SK-N-DZ (cell line): ENCODE data around the gene ITPR3.
"Not testable (repeated sequence)": the region's sequence is repeated elsewhere in the genome, so short reads cannot be mapped to it uniquely, and the experiment has no call there.

Source experiments
- DNase-seq: peaks from one replicate; pipeline ENCODE4 v3.0.0-alpha.2; 2015; ENCODE audit warnings: low spot score

Gene ITPR3

DNA sequence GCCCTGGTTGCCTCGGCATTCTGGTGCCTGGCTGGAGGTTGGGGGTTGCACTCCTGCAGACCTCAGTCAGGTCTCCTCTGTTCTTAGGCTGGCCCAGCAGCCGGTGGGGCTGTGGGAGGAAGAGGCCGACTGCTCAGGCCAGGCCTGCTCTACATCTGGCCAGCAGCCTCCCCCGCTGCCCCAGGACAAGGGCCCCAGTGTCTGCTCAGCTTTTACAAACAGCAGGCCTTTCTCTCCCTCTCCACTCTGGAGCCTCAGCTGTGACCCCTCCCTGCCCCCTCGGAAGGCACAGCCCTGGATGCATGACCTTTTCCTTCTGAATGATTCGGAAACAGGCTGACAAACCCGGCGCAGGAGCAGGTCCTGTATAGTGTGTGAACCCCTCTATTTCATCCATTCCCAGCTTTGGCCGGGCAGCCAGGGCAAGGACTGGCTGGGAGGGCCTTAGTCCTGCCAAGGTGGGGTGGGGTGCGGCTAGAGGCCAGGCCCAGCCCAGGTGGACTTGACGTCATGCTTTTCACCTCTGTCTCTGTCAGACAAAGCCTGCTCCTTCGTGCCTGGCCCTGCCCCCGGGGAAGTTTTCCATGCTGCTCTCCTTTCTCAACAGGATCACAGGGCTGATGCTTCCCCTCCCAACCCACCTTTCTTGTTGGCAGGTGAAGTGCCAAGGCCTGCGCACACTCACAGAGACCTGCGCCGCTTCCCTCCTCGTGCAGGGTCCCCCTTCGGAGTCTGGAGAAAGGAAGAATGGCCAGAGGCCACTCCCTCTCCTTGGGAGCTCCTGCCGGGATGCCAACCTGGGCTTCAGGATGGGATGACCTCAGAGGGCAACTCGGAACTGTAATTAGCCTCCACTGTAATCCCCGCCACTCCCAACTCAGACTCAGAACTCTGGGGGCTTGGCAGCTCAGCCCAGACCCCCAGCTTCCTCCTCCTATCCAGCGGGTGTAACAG lies 10.1 kb upstream of the ITPR3 start:
- DNase-seq: no peak

DNA sequence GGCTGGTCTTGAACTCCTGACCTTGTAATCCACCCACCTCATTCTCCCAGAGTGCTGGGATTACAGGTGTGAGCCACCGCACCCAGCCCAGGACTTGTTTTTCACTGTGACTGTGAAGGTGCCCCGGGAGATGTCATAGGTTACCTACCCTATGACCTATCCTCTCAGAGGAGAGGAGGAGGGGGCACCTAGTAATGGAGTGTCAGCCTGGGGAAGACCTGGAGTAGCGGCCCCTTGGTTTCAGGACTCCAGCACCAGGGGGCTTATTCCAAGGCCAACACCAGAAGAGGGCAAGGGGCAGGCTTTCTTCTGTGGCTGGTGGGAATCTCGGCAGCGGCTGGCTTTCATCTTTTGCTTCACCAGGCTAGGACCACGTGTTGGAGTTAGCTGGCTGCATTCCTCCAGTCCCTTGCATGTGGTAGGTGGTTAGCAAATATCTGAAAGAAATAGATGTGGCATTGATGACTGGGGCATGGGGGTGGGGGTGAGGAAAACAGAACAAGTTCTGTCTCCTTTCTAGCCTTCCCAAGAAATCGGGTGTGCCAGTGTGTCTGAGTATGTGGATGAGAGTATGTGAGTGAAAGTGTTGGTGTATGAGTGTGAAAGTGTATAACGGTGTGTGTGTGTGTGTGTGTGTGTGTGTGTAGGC lies 7.9 kb upstream of the ITPR3 start:
- DNase-seq: no peak

DNA sequence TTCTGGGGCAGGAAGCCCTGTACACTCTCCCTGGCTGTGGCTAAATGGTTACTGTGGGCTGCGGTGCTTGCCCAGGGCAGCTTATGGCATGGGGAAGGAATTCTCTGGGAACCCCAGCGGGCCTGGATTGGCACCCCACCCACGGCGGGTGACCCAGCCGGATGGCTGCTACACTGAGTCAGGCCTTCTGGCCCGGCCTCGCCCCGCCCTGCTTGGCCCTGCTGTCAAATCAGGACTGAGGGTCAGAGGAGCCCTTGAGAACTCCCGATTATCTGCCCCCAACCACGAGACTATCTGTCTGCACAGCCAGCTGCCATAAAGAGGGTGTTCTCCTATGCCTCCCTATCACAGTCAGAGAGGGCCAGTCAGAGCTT lies 7.3 kb upstream of the ITPR3 start:
- DNase-seq: no peak

DNA sequence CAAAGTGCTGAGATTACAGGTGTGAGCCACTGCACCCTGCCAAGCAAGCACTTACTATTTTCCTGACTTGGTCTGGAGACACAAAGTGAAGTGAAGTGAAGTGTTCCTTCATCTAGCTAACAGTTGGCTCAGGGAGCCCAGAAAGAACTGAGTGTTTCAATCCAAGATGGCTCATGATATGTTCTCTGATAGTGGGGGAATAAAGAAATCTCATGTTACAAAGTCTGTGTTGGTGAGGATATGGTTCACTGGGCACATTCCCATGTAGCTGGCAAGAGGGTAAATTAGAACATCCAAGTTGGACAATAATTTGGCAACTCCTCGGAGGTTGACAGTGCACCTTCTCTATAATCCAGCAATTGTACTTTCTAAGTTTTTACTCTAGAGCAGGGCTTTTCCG lies 5.0 kb upstream of the ITPR3 start:
- DNase-seq: no peak

DNA sequence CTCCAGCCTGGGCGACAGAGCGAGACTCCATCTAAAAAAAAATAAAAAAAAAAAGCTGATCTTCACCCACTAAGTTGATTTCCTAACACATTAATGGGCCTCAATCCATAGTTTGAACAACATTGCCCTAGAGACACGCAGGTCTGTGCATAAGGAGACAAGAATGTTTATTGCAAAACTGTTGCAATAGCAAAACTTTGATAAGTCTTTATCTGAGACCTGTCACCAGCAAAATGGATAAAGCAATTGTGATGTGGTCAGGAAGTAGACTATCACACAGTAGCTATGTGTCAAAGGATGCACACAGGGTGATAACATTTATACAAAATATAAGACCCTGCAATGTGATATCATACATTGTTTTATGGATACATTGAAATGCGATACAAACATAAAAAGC lies 4.2 kb upstream of the ITPR3 start:
- DNase-seq: no peak

DNA sequence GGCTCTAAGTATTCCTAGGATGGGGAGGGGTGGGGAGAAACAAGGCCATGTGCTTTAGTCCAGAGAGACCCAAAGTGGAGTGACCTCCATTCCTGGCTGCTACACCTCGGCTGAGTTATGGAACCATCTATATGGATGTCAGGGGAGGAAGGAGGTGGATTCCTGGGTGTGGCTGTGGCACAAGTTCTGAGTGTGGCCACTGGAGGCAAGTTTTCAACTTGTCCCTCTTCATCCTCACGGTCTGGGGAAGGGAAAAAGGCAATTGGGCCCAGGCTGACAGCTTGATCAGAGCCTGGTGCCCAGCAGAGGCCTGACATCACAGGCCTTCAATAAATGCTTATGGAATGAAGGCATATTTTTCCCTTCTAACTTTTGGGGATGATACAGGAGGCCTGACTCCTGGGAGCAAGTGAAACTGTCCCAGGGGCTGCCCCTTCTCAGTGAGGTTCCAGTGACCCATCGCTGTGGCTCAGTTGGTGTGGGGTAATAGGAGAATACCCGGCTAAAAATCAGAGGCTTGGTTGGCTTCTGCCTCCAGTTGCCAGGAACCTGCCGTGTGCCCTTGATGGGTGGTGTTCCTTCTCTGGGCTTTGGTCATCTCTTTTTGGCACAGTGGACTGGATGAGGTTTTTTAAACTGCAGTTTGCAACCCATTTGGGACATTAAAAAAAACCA lies 1.8 kb upstream of the ITPR3 start:
- no peak for DNase-seq

DNA sequence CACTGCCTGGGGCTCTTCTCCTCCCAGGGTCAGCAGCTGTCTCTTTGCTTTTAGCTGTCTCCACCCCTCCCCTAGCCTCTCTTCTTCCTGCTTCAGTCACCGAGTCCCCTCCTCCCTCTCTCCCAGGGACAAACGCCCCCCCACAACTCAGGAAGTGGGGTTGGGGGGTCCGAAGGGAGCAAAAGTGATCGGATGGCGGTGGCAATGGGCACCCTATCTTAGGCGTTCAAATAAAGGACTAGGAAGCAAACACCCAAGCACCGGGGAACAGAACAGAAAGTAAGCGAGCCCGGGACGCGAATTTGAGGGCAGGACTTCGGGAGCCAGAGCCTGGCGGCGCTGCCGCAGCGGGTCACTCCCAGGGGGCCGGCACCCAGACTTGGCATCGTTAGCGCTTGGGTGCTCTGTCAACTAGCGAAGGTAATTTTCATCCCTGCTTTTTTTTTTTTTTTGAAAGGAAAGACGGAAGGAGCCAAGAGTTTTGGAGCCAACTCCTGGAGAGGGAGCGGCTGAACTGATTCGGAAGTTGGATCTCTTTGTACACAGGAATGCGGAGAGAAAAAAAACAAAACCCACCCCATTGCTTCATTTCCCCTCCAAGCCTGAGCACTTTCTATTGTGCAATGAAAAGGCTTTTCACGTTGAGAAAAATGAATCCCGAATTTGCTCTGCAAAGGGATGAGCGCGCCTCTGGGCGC lies 815 bp upstream of the ITPR3 start:
- no peak for DNase-seq

DNA sequence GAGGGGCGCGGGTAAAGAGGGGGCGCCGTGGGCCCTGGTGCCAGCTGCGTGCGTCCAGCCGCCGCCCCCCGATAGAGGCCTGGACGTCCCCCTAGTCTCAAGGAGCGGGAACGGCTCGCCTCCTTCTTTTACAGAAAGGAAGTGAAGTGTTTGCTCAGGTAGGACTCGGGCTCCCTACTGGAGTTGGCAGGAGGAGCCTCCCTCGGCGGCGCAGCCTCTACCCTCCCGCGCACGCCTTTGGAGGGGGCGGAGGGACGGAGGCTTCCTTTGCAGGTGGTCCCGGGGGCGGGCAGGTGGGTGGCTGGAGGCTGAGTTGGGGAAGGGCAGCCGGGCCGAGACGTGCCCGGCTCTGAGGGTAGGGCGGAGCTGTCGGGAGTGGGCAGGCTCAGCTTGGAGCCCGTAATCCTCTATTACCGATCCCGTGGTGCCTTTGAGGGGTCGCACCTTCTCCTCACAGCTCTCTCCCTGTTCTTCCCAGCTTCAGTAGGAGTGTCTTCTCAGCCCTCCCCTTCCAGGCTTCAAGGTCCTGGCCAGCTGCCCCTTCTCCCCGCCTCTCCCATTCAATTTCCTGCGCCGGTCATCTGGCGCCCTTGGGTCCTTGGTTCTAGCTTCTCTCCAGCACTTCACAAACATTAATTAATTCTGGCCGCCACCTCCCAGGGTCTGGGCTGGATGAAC lies 728 bp downstream of the ITPR3 start:
- DNase-seq: no peak

DNA sequence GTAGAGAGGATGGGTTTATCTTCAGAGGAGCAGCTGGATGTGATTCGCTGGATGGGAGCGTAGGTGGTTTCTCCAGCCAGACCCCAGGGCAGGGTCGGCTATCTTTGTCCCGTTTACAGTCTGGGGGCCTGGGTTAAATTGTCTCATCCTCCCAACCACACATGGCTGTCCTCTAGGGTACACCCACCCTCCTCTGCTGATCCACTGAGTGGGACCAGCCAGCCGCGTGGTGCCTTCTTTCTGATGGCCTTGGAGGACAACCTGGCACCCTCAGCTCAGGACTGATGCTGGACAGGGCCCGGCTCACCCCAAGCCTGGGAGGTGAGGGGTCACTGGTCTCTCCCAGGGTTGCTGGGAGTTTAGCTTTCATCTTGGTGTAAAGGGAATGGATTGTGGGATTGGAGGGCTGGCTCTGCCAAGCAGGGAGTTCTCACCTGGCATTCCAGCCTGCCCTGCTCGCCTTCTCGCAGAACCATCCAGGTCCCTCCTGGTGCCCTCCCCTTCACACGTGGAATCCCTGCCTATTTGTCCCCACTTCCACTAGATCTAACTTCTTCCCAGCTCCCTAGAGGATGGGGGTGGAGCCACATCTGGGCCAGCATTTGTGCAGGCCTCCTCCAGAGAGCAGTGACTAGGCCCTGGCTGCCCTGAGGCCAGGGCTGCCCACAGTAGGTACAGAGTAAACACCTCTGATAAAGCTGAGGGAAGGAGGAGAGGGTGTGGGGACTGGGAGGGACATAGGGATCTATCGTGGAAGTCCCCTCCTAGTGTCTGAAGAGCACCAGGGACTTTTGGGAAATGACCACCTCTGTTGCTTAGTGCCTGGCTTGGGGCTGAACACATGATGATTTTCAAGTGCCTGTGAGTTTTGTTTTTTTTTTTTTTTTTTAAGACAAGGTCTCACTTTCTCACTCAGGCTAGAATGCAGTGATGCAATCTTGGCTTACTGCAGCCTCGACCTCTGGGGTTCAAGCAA lies 1.6 kb downstream of the ITPR3 start:
- no peak for DNase-seq

DNA sequence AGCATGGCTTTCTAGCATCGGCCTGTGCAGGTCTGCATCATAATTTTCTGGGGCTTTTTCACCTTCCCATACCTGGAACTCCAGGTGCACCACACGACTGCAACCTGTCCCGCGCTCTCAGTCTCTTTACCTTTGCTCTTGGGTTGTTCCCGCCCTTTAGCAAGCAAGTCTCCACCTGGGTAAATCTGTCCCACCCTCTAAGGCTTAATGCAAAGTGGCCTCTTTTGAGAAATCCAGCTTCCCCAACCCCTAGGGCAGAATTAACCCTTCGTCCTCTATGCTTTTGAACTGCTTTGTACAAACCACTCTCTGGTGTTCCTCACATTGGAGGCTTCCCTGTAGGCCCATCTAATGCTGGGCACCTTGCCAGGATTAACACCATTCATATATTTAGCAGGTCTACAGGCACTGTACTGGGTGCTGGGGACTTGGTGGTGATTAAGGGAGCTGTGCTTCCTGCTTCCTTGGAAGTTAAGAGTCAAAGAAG lies 2.8 kb downstream of the ITPR3 start:
- no peak for DNase-seq

DNA sequence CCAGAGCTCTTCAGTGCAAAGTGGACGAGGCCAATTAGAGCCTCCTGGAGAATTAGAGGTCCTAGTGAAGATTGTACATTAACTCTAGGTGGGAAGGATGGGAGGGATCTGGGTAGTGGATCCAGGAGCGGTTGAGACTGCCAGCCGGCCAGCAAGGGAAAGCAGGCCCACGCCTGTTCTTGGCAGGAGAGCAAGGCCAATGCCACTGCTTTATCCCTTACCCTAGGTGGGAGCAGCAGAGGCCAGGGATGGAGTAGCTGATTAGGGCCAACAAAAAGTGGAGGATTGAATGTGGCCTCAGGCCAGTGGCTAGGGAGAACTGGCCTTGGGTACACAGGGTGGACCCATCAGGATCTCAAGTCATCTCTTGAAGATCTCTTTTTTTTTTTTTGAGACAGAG lies 3.7 kb downstream of the ITPR3 start:
- DNase-seq: no peak

DNA sequence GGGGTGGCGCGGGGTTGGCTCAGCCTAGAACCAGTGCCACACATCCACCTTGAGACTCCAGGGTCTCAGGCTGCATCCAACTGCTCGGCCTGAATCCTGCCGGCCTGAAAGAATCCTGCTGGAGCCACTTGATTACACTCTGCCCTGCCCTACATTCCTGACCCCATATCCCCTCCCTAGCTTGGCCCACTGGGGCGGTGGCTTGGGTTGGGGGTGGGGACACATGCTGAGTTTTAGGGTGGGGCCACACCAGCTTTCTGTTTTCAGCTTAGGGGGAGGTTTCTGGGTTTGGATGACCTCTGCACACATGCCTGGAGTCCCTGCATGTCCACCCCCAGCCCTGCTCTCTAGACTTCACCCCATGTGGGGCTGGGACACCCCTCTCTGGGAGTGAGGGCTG lies 6.8 kb downstream of the ITPR3 start:
- DNase-seq: no peak

DNA sequence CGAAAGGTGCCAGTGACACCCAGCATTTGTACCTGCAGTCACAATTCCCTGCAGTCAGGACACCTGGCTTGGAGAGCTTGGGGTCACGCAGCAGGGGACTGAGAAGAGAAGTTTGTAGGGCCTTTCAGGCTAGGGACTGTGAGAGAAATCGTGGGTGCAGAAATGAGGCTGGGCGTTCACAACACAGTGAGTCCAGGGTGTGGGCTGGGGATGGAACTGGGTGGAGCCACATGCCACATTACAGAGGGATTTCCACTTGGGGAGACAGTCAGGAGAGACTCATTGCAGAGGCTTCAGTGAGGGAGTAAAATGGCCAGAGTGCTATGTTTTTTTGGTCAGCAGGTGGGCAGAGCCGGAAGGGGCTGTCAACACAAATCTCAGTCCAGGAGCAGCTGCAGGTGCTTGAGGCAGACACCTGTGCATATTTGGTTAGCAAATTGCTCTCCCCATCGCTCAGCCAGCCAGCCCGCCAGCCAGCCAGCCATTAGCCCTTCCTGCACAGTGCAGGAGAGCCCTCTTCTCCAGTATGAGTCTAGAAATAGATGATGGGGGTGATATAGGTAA lies 7.4 kb downstream of the ITPR3 start:
- no peak for DNase-seq

DNA sequence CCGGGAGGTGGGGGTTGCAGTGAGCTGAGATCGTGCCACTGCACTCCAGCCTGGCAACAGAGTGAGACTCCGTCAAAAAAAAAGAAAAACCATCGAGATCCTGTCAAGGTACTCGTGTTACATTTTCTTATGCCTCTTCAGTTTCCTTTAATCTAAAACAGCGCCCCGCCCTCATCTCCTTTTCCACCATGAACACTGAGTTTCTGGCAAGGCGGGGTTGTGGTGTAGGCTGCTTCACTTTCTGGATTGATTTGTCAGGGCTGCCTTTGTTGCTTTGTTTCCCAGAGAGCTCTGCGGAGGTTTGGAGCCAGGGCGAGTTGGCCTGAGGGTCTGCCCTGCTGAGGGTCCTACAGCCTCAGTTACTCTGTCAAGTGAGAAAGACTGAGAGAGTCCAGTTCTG lies 8.9 kb downstream of the ITPR3 start:
- DNase-seq: no peak

DNA sequence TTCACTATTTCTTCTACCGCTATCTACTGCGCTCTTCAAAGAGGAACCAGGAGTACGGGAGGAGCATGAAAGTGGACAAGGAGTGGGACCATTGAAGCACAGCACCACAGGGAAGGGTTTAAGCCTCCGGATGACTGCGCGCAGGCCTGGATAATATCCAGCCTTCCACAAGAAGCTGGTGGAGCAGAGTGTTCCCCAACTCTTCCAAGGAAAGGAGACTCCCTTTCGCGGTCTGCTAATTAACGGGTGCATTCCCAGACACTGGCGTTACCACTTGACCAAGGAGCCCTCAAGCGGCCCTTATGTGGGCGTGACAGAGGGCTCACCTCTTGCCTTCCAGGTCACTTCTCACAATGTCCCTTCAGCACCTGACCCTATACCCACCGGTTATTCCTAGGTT lies 10.4 kb downstream of the ITPR3 start:
- not testable (repeated sequence) for DNase-seq

DNA sequence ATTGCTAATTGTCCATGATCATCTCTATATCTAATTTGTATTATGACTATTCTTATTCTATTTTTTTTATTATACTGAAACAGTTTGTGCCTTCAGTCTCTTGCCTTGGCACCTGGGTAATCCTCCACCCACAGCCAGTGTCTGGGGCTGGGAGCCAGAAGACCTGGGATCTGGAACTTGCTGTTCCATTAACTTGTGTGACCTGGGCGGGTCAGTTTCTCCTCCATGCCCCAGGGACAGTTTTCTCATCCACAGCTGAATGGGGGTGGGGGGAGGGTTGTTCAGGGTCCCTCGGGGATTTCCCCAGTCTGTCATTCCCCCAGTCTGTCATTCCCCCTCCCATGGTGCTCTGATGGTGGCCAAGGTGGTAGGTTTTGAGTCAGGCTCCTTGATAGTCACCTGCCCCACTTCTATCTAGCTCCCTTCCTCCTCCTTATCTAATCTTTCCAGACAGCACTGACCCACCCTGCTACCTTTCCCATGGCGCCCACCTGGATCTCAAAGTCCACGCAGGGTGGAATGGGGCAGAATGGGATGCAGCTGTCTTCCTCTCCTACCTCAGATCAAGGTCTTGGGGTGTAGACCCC lies 10.9 kb downstream of the ITPR3 start:
- DNase-seq: no peak

DNA sequence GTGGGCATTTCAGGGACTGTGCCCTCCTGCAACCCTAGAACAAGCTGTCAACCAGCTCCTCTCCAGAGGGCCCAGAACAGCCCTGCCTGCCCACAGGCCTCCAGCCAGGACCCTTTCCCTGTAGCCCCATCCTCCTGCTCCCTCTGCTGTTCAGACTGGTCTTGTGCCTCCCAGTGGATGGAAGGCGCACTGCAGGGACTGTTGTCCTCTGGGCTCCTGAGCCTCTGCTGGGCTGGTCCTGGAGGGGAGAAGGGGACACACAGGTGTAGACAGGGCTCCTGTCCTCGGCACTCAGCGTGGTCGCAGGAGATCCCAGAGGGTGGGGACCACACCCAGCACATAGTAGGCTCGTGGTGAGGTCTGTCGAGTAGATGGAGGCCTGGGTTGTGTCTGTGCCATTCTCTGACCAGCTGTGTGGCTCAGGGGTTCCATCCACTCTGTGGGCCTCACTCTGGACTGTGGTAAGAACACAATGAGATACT lies 11.5 kb downstream of the ITPR3 start:
- DNase-seq: no peak

DNA sequence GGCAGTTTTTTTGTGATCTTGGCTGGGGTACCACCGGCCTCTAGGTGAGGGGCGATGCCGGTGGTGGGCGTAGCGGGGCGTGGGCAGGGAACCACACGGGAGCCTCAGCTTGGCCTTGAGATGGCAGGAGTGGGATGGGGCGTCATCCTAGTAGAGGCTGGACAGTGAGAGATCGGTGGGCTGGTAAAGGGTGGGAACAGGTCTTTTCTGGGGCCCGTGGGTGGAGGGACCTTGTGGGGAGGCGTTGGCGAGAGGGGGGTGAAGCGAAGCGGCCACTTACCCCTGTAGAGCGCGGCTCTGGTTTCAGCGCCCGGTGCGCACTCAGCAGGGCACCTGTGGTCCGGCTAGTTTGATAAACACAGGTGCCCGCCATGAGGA lies 12.0 kb downstream of the ITPR3 start:
- no peak for DNase-seq

DNA sequence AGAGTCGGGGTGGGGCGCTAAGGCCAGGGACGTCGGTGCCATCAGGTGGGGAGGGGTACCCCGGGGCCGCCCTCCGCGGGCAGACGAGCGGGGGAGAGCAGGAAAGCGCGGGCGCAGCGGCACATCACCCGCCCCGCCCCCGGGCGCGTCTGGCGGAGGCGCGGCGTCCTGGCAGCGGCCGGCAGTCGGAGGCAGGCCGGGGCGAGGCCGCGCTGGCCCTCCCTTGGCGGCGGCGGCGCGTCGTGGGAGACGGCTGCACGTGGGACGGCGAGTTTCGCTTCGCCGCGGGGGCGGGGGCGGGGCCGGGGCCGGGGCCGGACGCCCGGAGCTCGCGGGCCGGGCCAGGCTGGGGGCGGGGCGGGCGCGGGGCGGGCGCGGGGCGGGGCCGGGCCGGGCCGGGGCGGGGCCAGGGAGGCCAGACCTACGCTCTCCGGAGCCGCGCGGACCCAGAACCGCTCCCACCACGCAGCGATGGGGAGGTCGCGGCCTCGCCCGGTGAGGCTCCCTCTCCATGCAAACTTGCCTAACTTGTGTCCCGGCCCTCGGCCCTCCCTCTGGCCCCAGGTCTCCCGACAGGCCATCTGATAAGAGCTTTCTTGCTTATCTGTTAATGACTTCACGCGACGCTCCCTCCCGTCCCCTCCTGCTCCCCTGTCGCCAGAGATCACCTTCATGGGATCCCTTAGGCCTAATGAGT lies 12.5 kb downstream of the ITPR3 start:
- DNase-seq: no peak
